Measurements from ENCODE around the gene HTT. TPM values are rescaled to one million over a fixed set of nuclear protein-coding genes. Genes with fewer than 3 reads are reported as not detected.
A peak's percentile ranks its signal among the peaks of the same experiment; 100 is the strongest.

The HTT gene
- total and polyA plus RNA-seq, 2 of the 13 experiments (the other 11 are each of a cell fraction or from before 2014, with no cell fraction given) = 17.5 to 19.5 TPM

DNA sequence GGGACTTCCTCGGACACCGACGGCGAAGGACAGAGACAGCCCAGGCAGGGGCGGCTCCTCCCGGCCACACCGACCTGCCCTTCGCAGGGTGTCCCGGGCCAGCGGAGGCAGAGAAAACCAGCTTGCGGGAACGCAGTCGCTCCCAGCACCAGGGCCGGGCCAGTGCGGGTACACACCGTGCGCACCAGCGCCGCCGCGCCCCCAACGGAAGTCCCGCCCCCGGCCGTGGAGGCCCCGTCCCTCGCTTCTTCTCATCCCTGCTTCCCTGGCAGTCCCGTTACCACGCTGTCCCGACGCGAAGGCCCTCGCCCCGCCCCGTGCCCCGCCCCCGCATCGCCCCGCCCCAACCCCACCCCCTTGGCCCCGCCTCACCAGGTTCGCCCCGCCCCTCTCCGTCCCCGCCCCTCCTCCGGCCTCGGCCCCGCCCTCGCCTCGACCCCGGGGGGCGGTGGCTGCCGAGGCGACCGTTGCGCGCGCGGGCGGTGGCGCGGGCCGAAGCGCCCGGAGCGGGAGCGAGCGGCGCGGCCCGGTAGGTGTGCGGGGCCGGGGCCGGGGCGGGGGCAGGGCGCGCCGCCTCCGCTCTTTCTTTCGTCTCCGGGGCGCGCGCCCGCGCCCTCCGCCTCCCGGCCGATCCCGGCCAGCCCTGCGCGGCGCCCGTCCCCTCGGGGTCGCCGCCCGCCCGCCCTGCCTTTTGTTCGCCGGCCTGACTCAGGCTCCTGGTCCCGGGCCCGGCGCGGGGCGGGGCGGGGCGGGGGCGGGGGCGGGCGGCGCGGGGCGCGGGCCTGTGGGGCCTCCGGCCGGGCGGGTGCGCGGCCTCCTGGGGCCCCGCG is 218.3 kb downstream of the HTT start, which contains the start of gene RGS12 (continued):
- TF ChIP-seq, protein P1, sequence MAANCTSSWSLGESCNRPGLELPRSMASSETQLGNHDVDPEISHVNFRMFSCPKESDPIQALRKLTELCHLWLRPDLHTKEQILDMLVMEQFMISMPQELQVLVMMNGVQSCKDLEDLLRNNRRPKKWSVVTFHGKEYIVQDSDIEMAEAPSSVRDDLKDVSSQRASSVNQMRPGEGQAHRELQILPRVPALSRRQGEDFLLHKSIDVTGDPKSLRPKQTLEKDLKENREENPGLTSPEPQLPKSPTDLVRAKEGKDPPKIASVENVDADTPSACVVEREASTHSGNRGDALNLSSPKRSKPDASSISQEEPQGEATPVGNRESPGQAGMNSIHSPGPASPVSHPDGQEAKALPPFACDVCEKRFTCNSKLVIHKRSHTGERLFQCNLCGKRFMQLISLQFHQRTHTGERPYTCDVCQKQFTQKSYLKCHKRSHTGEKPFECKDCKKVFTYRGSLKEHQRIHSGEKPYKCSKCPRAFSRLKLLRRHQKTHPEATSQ (CRISPR knock-in tag; IDR thresholded peaks at IDR 0.05; ENCODE audit: borderline replicate concordance) = no peak
- no peak for TF ChIP-seq TBP (CRISPR knock-in tag; IDR thresholded peaks at IDR 0.05)
- no peak for TF ChIP-seq ZNF496 (CRISPR knock-in tag; IDR thresholded peaks at IDR 0.05; ENCODE audit: insufficient replicate concordance)
- TF ChIP-seq, protein P2, sequence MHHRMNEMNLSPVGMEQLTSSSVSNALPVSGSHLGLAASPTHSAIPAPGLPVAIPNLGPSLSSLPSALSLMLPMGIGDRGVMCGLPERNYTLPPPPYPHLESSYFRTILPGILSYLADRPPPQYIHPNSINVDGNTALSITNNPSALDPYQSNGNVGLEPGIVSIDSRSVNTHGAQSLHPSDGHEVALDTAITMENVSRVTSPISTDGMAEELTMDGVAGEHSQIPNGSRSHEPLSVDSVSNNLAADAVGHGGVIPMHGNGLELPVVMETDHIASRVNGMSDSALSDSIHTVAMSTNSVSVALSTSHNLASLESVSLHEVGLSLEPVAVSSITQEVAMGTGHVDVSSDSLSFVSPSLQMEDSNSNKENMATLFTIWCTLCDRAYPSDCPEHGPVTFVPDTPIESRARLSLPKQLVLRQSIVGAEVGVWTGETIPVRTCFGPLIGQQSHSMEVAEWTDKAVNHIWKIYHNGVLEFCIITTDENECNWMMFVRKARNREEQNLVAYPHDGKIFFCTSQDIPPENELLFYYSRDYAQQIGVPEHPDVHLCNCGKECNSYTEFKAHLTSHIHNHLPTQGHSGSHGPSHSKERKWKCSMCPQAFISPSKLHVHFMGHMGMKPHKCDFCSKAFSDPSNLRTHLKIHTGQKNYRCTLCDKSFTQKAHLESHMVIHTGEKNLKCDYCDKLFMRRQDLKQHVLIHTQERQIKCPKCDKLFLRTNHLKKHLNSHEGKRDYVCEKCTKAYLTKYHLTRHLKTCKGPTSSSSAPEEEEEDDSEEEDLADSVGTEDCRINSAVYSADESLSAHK (CRISPR knock-in tag; IDR thresholded peaks at IDR 0.05; ENCODE audit: borderline replicate concordance) = no peak
- TF ChIP-seq, protein P3, sequence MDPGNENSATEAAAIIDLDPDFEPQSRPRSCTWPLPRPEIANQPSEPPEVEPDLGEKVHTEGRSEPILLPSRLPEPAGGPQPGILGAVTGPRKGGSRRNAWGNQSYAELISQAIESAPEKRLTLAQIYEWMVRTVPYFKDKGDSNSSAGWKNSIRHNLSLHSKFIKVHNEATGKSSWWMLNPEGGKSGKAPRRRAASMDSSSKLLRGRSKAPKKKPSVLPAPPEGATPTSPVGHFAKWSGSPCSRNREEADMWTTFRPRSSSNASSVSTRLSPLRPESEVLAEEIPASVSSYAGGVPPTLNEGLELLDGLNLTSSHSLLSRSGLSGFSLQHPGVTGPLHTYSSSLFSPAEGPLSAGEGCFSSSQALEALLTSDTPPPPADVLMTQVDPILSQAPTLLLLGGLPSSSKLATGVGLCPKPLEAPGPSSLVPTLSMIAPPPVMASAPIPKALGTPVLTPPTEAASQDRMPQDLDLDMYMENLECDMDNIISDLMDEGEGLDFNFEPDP (CRISPR knock-in tag; conservative IDR thresholded peaks at IDR 0.05) = no peak
- TF ChIP-seq, protein P4, sequence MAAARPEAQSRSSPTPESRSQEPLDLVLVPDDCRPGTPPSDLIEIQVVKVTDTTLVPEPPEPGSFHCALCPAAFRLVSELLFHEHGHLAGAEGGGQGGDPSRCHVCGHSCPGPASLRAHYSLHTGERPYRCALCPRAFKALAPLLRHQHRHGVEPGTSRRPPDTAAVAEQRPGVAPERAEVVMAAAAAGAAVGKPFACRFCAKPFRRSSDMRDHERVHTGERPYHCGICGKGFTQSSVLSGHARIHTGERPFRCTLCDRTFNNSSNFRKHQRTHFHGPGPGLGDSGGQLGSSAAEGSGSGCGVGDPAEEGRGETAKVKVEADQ (CRISPR knock-in tag; IDR thresholded peaks at IDR 0.05; ENCODE audit: borderline replicate concordance) = no peak
- TF ChIP-seq, protein P5, sequence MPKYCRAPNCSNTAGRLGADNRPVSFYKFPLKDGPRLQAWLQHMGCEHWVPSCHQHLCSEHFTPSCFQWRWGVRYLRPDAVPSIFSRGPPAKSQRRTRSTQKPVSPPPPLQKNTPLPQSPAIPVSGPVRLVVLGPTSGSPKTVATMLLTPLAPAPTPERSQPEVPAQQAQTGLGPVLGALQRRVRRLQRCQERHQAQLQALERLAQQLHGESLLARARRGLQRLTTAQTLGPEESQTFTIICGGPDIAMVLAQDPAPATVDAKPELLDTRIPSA (CRISPR knock-in tag; IDR thresholded peaks at IDR 0.05; ENCODE audit: borderline replicate concordance) = no peak
- TF ChIP-seq ZC3H4 (CRISPR knock-in tag; IDR thresholded peaks at IDR 0.05; ENCODE audit: borderline replicate concordance) = no peak
- TF ChIP-seq ZNF670 (CRISPR knock-in tag; IDR thresholded peaks at IDR 0.05; ENCODE audit: borderline replicate concordance) = 0 out of 2 replicates have a peak, but pooled peaks have one; percentile 31
- TF ChIP-seq, protein P6, sequence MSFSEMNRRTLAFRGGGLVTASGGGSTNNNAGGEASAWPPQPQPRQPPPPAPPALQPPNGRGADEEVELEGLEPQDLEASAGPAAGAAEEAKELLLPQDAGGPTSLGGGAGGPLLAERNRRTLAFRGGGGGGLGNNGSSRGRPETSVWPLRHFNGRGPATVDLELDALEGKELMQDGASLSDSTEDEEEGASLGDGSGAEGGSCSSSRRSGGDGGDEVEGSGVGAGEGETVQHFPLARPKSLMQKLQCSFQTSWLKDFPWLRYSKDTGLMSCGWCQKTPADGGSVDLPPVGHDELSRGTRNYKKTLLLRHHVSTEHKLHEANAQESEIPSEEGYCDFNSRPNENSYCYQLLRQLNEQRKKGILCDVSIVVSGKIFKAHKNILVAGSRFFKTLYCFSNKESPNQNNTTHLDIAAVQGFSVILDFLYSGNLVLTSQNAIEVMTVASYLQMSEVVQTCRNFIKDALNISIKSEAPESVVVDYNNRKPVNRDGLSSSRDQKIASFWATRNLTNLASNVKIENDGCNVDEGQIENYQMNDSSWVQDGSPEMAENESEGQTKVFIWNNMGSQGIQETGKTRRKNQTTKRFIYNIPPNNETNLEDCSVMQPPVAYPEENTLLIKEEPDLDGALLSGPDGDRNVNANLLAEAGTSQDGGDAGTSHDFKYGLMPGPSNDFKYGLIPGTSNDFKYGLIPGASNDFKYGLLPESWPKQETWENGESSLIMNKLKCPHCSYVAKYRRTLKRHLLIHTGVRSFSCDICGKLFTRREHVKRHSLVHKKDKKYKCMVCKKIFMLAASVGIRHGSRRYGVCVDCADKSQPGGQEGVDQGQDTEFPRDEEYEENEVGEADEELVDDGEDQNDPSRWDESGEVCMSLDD (CRISPR knock-in tag; IDR thresholded peaks at IDR 0.05; ENCODE audit: borderline replicate concordance) = no peak
- TF ChIP-seq, protein P7, sequence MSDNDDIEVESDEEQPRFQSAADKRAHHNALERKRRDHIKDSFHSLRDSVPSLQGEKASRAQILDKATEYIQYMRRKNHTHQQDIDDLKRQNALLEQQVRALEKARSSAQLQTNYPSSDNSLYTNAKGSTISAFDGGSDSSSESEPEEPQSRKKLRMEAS (IDR thresholded peaks at IDR 0.05) = peak; percentile 70
- TF ChIP-seq GLI4 (CRISPR knock-in tag; IDR thresholded peaks at IDR 0.05; ENCODE audit: borderline replicate concordance) = no peak
- TF ChIP-seq ZNF589 (CRISPR knock-in tag; conservative IDR thresholded peaks at IDR 0.05) = no peak
- no peak for TF ChIP-seq MTA3 (CRISPR knock-in tag; IDR thresholded peaks at IDR 0.05)
- TF ChIP-seq NFKB2 (CRISPR knock-in tag; IDR thresholded peaks at IDR 0.05; ENCODE audit: borderline replicate concordance) = no peak
- TF ChIP-seq, protein P8, sequence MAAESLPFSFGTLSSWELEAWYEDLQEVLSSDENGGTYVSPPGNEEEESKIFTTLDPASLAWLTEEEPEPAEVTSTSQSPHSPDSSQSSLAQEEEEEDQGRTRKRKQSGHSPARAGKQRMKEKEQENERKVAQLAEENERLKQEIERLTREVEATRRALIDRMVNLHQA (CRISPR knock-in tag; IDR thresholded peaks at IDR 0.05) = no peak
- no peak for TF ChIP-seq CENPX (CRISPR knock-in tag; IDR thresholded peaks at IDR 0.05)

Measured in HepG2 (cell line).